NCI-H1930 (cell line): ENCODE data around the gene SLC25A46.
"Not testable (repeated sequence)": the region's sequence is repeated elsewhere in the genome, so short reads cannot be mapped to it uniquely, and the experiment has no call there.

Experiments
- DNase-seq, 2 experiments: peaks; one replicate each; lab custom pipeline; 2025; lab: John Stamatoyannopoulos, UW

The SLC25A46 gene

GRCh38 chr5:110738812-110739651 lies at the start of gene SLC25A46:
Gene SLC25A46, plus strand, starts transcription at chr5:110739007. Its CDS starts 113 bp downstream, at chr5:110739120.
- DNase-seq, result peak; percentile 75 to 79

GRCh38 chr5:110690587-110690986 lies 48.2 kb upstream of the SLC25A46 start:
- not testable (repeated sequence) for DNase-seq

- DNase-seq, result not testable (repeated sequence)
Observed at GRCh38 chr5:110692669-110693068, 46.1 kb upstream of the SLC25A46 start.

GRCh38 chr5:110702300-110702699 lies 36.5 kb upstream of the SLC25A46 start:
- no peak for DNase-seq

- DNase-seq, result no peak
Observed at GRCh38 chr5:110702704-110703103, 36.1 kb upstream of the SLC25A46 start.

GRCh38 chr5:110703481-110703880 lies 35.3 kb upstream of the SLC25A46 start:
- no peak for DNase-seq

- DNase-seq, result no peak
Observed at GRCh38 chr5:110705349-110705748, 33.5 kb upstream of the SLC25A46 start.

- DNase-seq, result no peak
Observed at GRCh38 chr5:110707260-110707844, 31.5 kb upstream of the SLC25A46 start.

- DNase-seq, result no peak
Observed at GRCh38 chr5:110716247-110717245, 22.3 kb upstream of the SLC25A46 start.

- no peak for DNase-seq
Observed at GRCh38 chr5:110718311-110718710, 20.5 kb upstream of the SLC25A46 start.

- DNase-seq, result peak; percentile 33 to 57
Observed at GRCh38 chr5:110726249-110727024, 12.4 kb upstream of the SLC25A46 start, which contains the start of gene TMEM232. Gene TMEM232, minus strand, starts transcription at chr5:110726671. Its CDS starts 59,319 bp downstream, at chr5:110667352.

GRCh38 chr5:110727025-110727314 lies 11.8 kb upstream of the SLC25A46 start:
- DNase-seq, result no peak

GRCh38 chr5:110731499-110731898 lies 7.3 kb upstream of the SLC25A46 start:
- not testable (repeated sequence) for DNase-seq

- no peak for DNase-seq
Observed at GRCh38 chr5:110734101-110734500, 4.7 kb upstream of the SLC25A46 start.

GRCh38 chr5:110735556-110735955 lies 3.3 kb upstream of the SLC25A46 start:
- no peak for DNase-seq

- DNase-seq, result no peak
Observed at GRCh38 chr5:110736753-110737152, 2.1 kb upstream of the SLC25A46 start.

GRCh38 chr5:110738503-110738811 lies 350 bp upstream of the SLC25A46 start:
- no peak for DNase-seq

- DNase-seq, result no peak
Observed at GRCh38 chr5:110751902-110752762, 13.3 kb downstream of the SLC25A46 start.

GRCh38 chr5:110752953-110753352 lies 14.1 kb downstream of the SLC25A46 start:
- no peak for DNase-seq

GRCh38 chr5:110753600-110753999 lies 14.8 kb downstream of the SLC25A46 start:
- DNase-seq, result no peak

- DNase-seq, result no peak
Observed at GRCh38 chr5:110754181-110754580, 15.4 kb downstream of the SLC25A46 start.
